Measurements from ENCODE around the gene ZNF787.
"Not testable (repeated sequence)": the region's sequence is repeated elsewhere in the genome, so short reads cannot be mapped to it uniquely, and the experiment has no call there.

The ZNF787 gene

GRCh38 chr19:56103027-56103614, 18.0 kb downstream of the ZNF787 start:
- no peak overlapping the region for H3K27ac ChIP-seq (ENCODE audit: low read depth, low read length)
- 94% methylated on average over 20 of the region's 20 CpGs for WGBS
- no peaks in the 10 kb centered on the region for H3K9me3 ChIP-seq (ENCODE audit: insufficient read depth, low read depth, low read length)
- no peak overlapping the region for H3K4me3 ChIP-seq (ENCODE audit: low read length)
- H3K9ac ChIP-seq (ENCODE audit: low read depth, low read length): no peak overlapping the region
- peaks cover 36% of the 10 kb centered on the region for H3K36me3 ChIP-seq (ENCODE audit: insufficient read depth, low read length)
- no peaks in the 10 kb centered on the region for H3K27me3 ChIP-seq (ENCODE audit: insufficient read depth, low read length)
- peaks cover 4% of the 10 kb centered on the region for H3K4me1 ChIP-seq (ENCODE audit: insufficient read depth, low read length)

DNA sequence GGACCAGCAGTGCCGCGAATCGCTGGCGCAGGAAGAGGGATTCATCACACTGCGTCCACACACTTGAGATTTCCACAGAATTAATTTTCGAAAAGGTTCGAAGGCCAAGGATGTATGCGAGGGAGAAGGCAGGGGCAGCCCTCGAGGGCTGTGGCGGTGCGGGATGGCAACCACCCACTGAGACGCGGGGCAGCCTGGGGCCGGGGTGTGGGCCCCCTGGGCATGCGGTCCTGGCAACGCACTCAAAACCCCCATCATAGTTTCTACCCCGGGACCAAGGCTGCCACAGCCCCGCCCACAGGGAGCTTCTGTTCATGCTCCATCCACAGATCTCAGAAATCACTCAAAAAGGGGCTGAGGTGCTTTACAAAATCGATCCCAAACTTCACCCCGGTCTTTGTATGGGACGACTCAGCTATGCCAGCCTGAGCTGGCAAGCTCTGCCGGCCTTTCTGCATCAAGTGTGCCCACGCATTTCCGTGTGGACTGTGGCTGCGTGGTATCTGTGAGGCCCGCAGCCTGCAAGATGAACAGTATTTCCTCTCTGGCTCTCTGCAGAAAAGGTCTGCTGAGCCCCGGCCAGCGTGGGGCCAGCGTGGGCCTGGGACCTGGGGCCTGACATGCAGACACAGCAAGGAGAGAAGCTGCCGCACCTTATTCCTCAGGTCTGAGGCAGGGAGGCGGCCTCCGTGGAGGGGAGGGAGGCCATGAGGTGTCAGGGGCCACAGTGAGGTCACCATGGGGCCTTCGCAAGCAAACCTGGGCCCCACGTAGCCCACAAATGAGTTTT, 19.2 kb downstream of the ZNF787 start:
- Histone ChIP-seq H3K4me1 (ENCODE audit: insufficient read depth, low read length) (peaks cover 4% of the 10 kb centered on the region), H3K4me3 (ENCODE audit: low read length) (no peak overlapping the region), H3K27me3 (ENCODE audit: insufficient read depth, low read length) (no peaks in the 10 kb centered on the region), H3K9me3 (ENCODE audit: insufficient read depth, low read depth, low read length) (no peaks in the 10 kb centered on the region), H3K27ac (ENCODE audit: low read depth, low read length) (no peak overlapping the region), H3K36me3 (ENCODE audit: insufficient read depth, low read length) (peaks cover 43% of the 10 kb centered on the region), H3K9ac (ENCODE audit: low read depth, low read length) (no peak overlapping the region)
- 95% methylated on average over 34 of the region's 34 CpGs for WGBS

DNA sequence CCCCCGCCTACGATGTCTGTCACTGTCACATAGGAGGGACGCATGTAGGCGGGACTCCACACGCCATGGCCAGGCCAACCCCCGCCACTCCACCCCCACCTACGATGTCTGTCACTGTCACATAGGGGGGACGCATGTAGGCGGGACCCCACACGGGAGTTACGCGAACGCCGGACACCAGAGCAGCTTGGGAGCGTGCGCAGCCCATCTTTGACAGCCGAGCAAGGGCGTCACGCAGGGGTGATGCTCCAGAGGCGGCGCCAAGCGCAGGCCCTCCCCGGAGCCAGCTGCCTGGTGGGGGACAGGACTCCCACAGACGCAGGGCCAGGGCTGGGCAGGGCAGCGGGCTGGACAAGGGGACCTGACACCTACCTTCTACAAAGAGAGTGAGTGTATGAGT, 20.0 kb downstream of the ZNF787 start:
- Histone ChIP-seq H3K4me3 (ENCODE audit: low read length) (no peak overlapping the region), H3K4me1 (ENCODE audit: insufficient read depth, low read length) (peaks cover 4% of the 10 kb centered on the region), H3K27ac (ENCODE audit: low read depth, low read length) (no peak overlapping the region), H3K9ac (ENCODE audit: low read depth, low read length) (no peak overlapping the region), H3K9me3 (ENCODE audit: insufficient read depth, low read depth, low read length) (no peaks in the 10 kb centered on the region), H3K27me3 (ENCODE audit: insufficient read depth, low read length) (no peaks in the 10 kb centered on the region), H3K36me3 (ENCODE audit: insufficient read depth, low read length) (peaks cover 47% of the 10 kb centered on the region)
- 89% methylated on average over 25 of the region's 25 CpGs for WGBS

GRCh38 chr19:56099638-56100539, 21.2 kb downstream of the ZNF787 start:
- Histone ChIP-seq H3K27me3 (ENCODE audit: insufficient read depth, low read length) (no peaks in the 10 kb centered on the region), H3K9ac (ENCODE audit: low read depth, low read length) (no peak overlapping the region), H3K27ac (ENCODE audit: low read depth, low read length) (no peak overlapping the region), H3K4me1 (ENCODE audit: insufficient read depth, low read length) (no peaks in the 10 kb centered on the region), H3K4me3 (ENCODE audit: low read length) (no peak overlapping the region), H3K36me3 (ENCODE audit: insufficient read depth, low read length) (peaks cover 57% of the 10 kb centered on the region), H3K9me3 (ENCODE audit: insufficient read depth, low read depth, low read length) (no peaks in the 10 kb centered on the region)
- WGBS: 93% methylated on average over 31 of the region's 31 CpGs

GRCh38 chr19:56098731-56099568, 22.1 kb downstream of the ZNF787 start:
- Histone ChIP-seq H3K4me1 (ENCODE audit: insufficient read depth, low read length) (no peaks in the 10 kb centered on the region), H3K27ac (ENCODE audit: low read depth, low read length) (no peak overlapping the region), H3K27me3 (ENCODE audit: insufficient read depth, low read length) (no peaks in the 10 kb centered on the region), H3K4me3 (ENCODE audit: low read length) (no peak overlapping the region), H3K9ac (ENCODE audit: low read depth, low read length) (no peak overlapping the region), H3K9me3 (ENCODE audit: insufficient read depth, low read depth, low read length) (no peaks in the 10 kb centered on the region), H3K36me3 (ENCODE audit: insufficient read depth, low read length) (peaks cover 57% of the 10 kb centered on the region)
- WGBS: 95% methylated on average over 34 of the region's 34 CpGs

DNA sequence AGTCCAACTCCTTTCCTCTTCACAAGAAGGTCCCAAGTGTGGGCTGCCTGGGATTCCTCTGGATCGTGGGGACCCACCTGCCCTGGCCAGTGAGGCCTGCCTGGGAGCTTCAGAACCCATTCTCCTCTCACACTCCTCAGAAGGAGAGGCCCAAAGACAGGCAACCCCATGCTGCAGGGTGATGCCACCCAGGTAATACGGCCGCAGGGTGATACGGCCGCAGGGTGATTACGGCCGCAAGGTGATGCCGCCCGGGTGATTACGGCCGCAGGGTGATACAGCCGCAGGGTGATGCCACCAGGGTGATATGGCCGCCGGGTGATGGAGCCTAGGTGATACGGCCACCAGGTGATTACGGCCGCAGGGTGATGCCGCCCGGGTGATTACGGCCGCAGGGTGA, 22.9 kb downstream of the ZNF787 start:
- WGBS: 96% methylated on average over 21 of the region's 21 CpGs
- peaks cover 63% of the 10 kb centered on the region for H3K36me3 ChIP-seq (ENCODE audit: insufficient read depth, low read length)

DNA sequence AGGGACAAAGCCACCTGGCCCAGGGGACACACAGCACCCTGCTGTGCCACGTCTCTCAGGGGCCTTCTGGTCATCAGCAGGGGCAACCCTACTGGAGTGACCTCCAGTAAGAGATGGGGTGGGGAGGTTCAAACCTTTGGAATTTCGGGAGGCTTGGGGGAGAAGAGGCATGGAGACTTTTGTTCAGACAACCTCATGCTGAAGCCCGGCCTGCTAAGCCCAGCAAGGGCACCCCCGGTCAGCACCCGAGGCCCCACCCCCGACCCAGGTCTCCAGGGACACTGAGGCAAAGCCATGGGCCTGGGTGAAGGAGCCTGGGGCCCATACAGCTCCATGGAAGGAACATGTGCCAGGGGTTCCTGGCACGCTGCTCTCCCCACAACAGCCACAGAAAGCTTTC, 23.3 kb downstream of the ZNF787 start:
- no peak overlapping the region for H3K27ac ChIP-seq (ENCODE audit: low read depth, low read length)
- no peaks in the 10 kb centered on the region; the same call in 1 of the 2 replicates for H3K9me3 ChIP-seq (ENCODE audit: insufficient read depth, low read depth, low read length)
- no peaks in the 10 kb centered on the region for H3K4me1 ChIP-seq (ENCODE audit: insufficient read depth, low read length)
- WGBS: 93% methylated on average over 7 of the region's 7 CpGs
- H3K36me3 ChIP-seq (ENCODE audit: insufficient read depth, low read length): peaks cover 67% of the 10 kb centered on the region
- no peak overlapping the region for H3K4me3 ChIP-seq (ENCODE audit: low read length)
- H3K27me3 ChIP-seq (ENCODE audit: insufficient read depth, low read length): no peaks in the 10 kb centered on the region
- no peak overlapping the region for H3K9ac ChIP-seq (ENCODE audit: low read depth, low read length)

More for the DNA sequence above, 22.9 kb downstream of the ZNF787 start:
- not testable (repeated sequence) for H3K9me3 ChIP-seq (ENCODE audit: insufficient read depth, low read depth, low read length); H3K9ac ChIP-seq (ENCODE audit: low read depth, low read length); H3K4me3 ChIP-seq (ENCODE audit: low read length); H3K27me3 ChIP-seq (ENCODE audit: insufficient read depth, low read length); H3K4me1 ChIP-seq (ENCODE audit: insufficient read depth, low read length); H3K27ac ChIP-seq (ENCODE audit: low read depth, low read length)

DNA sequence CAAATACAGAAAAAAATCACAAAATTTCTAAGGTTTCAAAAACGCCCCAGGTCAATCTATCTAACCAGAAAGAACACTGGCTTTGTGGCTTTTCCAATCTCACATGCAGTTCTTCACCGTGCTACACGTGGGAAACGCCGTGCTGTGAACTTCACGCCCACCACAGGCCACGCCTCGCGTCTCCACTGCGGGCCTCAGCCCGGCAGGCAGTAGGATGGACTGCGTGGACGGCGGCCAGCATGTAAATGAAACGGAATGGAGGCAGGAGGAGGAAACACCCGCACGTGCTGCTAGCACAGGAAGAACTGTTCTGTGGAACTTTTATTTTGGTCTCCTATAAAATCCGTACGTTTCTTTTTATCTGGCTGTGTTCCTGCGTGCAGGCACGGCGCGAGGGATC, 23.8 kb downstream of the ZNF787 start:
- Histone ChIP-seq H3K9ac (ENCODE audit: low read depth, low read length) (no peak overlapping the region), H3K27me3 (ENCODE audit: insufficient read depth, low read length) (no peaks in the 10 kb centered on the region), H3K27ac (ENCODE audit: low read depth, low read length) (no peak overlapping the region), H3K4me1 (ENCODE audit: insufficient read depth, low read length) (no peaks in the 10 kb centered on the region), H3K9me3 (ENCODE audit: insufficient read depth, low read depth, low read length) (no peaks in the 10 kb centered on the region; the same call in 1 of the 2 replicates), H3K36me3 (ENCODE audit: insufficient read depth, low read length) (peaks cover 63% of the 10 kb centered on the region), H3K4me3 (ENCODE audit: low read length) (no peak overlapping the region)
- WGBS: 95% methylated on average over 23 of the region's 23 CpGs

- Histone ChIP-seq H3K36me3 (ENCODE audit: insufficient read depth, low read length) (peaks cover 56% of the 10 kb centered on the region), H3K9me3 (ENCODE audit: insufficient read depth, low read depth, low read length) (no peaks in the 10 kb centered on the region; the same call in 1 of the 2 replicates), H3K27me3 (ENCODE audit: insufficient read depth, low read length) (no peaks in the 10 kb centered on the region), H3K4me1 (ENCODE audit: insufficient read depth, low read length) (peaks cover 4% of the 10 kb centered on the region; the same call in 1 of the 2 replicates), H3K27ac (ENCODE audit: low read depth, low read length) (no peak overlapping the region), H3K9ac (ENCODE audit: low read depth, low read length) (no peak overlapping the region), H3K4me3 (ENCODE audit: low read length) (no peak overlapping the region)
- 93% methylated on average over 10 of the region's 13 CpGs for WGBS
Measured at GRCh38 chr19:56096665-56097064, 24.4 kb downstream of the ZNF787 start.

GRCh38 chr19:56094449-56094848, 26.6 kb downstream of the ZNF787 start:
- H3K9ac ChIP-seq (ENCODE audit: low read depth, low read length): no peak overlapping the region
- H3K27me3 ChIP-seq (ENCODE audit: insufficient read depth, low read length): no peaks in the 10 kb centered on the region
- WGBS: 80% methylated on average over 9 of the region's 9 CpGs
- H3K4me3 ChIP-seq (ENCODE audit: low read length): no peak overlapping the region
- no peak overlapping the region for H3K27ac ChIP-seq (ENCODE audit: low read depth, low read length)
- H3K9me3 ChIP-seq (ENCODE audit: insufficient read depth, low read depth, low read length): no peaks in the 10 kb centered on the region; the same call in 1 of the 2 replicates
- H3K36me3 ChIP-seq (ENCODE audit: insufficient read depth, low read length): peaks cover 44% of the 10 kb centered on the region
- peaks cover 4% of the 10 kb centered on the region; the same call in 1 of the 2 replicates for H3K4me1 ChIP-seq (ENCODE audit: insufficient read depth, low read length)
